Neural progenitor cell (in vitro differentiated cells): ENCODE measurements around the gene SEZ6L.

Experiments
- EZH2 ChIP-seq: fragments of 200-600 bp; sonication (generic); IDR thresholded peaks from 2 replicates; pipeline ENCODE4 v1.6.1; 2017; ENCODE audit warnings: antibody characterized with exemption, mild to moderate bottlenecking, moderate library complexity
- EZH2phosphoT487 ChIP-seq: fragments of 200-600 bp; sonication (generic); IDR thresholded peaks from 2 replicates; pipeline ENCODE4 v1.6.1; 2017; ENCODE audit warnings: antibody characterized with exemption
- TF ChIP-seq, protein P1 (sequence below): fragments of 200-600 bp; sonication (generic); IDR thresholded peaks from 2 replicates; pipeline ENCODE4 v1.5.1; 2017; ENCODE audit warnings: antibody characterized with exemption, mild to moderate bottlenecking

DNA sequence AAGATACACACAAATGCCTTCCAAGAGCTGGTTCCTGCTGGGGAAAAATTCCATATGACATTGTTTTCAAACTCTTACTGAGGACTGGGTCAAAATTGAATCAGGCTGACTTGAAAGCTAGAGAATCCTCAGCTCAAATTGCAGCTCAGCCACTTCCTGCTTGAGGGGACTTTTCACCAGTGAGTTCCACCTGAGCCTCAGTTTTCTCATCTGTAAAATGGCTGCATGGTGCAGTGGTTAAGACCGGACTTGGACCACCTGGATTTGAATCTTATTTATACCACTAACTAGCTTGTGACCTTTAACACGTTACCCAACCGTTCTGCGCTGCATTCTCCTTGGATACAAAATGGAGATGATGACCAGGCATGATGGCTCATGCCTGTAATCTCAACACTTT lies 189.9 kb downstream of the SEZ6L start:
- TF ChIP-seq EZH2 (no peak), EZH2phosphoT487 (no peak)
- TF ChIP-seq, protein P1, sequence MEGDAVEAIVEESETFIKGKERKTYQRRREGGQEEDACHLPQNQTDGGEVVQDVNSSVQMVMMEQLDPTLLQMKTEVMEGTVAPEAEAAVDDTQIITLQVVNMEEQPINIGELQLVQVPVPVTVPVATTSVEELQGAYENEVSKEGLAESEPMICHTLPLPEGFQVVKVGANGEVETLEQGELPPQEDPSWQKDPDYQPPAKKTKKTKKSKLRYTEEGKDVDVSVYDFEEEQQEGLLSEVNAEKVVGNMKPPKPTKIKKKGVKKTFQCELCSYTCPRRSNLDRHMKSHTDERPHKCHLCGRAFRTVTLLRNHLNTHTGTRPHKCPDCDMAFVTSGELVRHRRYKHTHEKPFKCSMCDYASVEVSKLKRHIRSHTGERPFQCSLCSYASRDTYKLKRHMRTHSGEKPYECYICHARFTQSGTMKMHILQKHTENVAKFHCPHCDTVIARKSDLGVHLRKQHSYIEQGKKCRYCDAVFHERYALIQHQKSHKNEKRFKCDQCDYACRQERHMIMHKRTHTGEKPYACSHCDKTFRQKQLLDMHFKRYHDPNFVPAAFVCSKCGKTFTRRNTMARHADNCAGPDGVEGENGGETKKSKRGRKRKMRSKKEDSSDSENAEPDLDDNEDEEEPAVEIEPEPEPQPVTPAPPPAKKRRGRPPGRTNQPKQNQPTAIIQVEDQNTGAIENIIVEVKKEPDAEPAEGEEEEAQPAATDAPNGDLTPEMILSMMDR, result no peak
